ENCODE results near the gene USP28. TPM values are rescaled to one million over a fixed set of nuclear protein-coding genes. Genes with fewer than 3 reads are reported as not detected.

The USP28 gene
- polyA plus RNA-seq, 3 donors = 43.9 to 50.8 (median 49.8) TPM

Other genes with a start within 250 kb of the USP28 start
- 1 to 10 TPM in 2 of 3 donors, under 1 TPM in 1; 0.92 to 2.5 (median 1.2) TPM for gene TMPRSS5, start 169.3 kb downstream of the USP28 start, polyA plus RNA-seq (ENCODE audit: insufficient read length in 3 of 3)
- 10 to 100 TPM; 21.9 to 26.8 (median 24.3) TPM for gene ZW10, start 101.9 kb downstream of the USP28 start, polyA plus RNA-seq (ENCODE audit: insufficient read length in 3 of 3)
- gene CLDN25, start 95.8 kb downstream of the USP28 start, polyA plus RNA-seq (ENCODE audit: insufficient read length in 3 of 3) = not detected
- gene HTR3B, start 29.2 kb upstream of the USP28 start, polyA plus RNA-seq (ENCODE audit: insufficient read length in 3 of 3) = under 1 TPM in 2 of 3 donors, not detected in 1; 0.12 to 0.15 TPM
- gene HTR3A, start 99.5 kb upstream of the USP28 start, polyA plus RNA-seq (ENCODE audit: insufficient read length in 3 of 3) = under 1 TPM; 0.07 to 0.30 (median 0.22) TPM
- gene ZBTB16, start 184.1 kb upstream of the USP28 start, polyA plus RNA-seq (ENCODE audit: insufficient read length in 3 of 3) = 1 to 10 TPM; 1.4 to 2.5 (median 1.7) TPM

All from renal cortex interstitium (tissue), 3 donors.